Breast epithelium (tissue), 3 donors: ENCODE results near the gene PXDN.

Experiments used
- POLR2A ChIP-seq: fragments of 450-650 bp; IDR thresholded peaks from one replicate; pipeline ENCODE4 v1.6.1; 2016; ENCODE audit warnings: antibody characterized with exemption, mild to moderate bottlenecking, moderate library complexity
- POLR2AphosphoS5 ChIP-seq, 3 donors: sonication (generic); formaldehyde crosslinking; IDR thresholded peaks; one replicate each; pipeline ENCODE4 v1.6.1; 2017; ENCODE audit warnings: antibody characterized with exemption in 3 of 3
- TF ChIP-seq, protein P1 (sequence below), 3 donors: fragments of 450-650 bp; IDR thresholded peaks; one replicate each; pipeline ENCODE4 v1.5.1; 2016 to 2017; ENCODE audit warnings: antibody characterized with exemption in 3 of 3, mild to moderate bottlenecking in 3 of 3, moderate library complexity in 3 of 3

DNA sequence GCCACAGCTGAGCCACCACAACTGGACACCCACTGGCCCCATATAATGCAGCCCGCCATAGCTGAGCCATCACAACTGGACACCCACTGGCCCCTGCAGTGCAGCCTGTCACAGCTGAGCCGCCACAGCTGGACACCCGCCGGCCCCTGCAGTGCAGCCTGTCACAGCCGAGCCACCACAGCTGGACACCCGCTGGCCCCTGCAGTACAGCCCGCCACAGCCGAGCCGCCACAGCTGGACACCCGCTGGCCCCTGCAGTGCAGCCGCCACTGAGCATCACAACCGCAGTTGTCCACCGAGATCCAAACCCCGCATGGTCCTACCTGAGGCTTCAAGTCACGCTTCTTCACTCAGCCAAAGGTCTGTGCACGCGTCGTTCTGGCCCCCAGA is 134.2 kb downstream of the PXDN start:
- TF ChIP-seq, protein P1, sequence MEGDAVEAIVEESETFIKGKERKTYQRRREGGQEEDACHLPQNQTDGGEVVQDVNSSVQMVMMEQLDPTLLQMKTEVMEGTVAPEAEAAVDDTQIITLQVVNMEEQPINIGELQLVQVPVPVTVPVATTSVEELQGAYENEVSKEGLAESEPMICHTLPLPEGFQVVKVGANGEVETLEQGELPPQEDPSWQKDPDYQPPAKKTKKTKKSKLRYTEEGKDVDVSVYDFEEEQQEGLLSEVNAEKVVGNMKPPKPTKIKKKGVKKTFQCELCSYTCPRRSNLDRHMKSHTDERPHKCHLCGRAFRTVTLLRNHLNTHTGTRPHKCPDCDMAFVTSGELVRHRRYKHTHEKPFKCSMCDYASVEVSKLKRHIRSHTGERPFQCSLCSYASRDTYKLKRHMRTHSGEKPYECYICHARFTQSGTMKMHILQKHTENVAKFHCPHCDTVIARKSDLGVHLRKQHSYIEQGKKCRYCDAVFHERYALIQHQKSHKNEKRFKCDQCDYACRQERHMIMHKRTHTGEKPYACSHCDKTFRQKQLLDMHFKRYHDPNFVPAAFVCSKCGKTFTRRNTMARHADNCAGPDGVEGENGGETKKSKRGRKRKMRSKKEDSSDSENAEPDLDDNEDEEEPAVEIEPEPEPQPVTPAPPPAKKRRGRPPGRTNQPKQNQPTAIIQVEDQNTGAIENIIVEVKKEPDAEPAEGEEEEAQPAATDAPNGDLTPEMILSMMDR (IDR thresholded peaks at IDR 0.05) = no peak
- no peak for TF ChIP-seq POLR2A
- no peak for TF ChIP-seq POLR2AphosphoS5 (IDR thresholded peaks at IDR 0.05)
